ENCODE results near the gene GOLGA3. TPM values are rescaled to one million over a fixed set of nuclear protein-coding genes. Genes with fewer than 3 reads are reported as not detected.

Gene GOLGA3
- total and polyA plus RNA-seq, 2 donors (not counting 1 experiment from before 2014, with no cell fraction given): 32.7 to 66.0 TPM

DNA sequence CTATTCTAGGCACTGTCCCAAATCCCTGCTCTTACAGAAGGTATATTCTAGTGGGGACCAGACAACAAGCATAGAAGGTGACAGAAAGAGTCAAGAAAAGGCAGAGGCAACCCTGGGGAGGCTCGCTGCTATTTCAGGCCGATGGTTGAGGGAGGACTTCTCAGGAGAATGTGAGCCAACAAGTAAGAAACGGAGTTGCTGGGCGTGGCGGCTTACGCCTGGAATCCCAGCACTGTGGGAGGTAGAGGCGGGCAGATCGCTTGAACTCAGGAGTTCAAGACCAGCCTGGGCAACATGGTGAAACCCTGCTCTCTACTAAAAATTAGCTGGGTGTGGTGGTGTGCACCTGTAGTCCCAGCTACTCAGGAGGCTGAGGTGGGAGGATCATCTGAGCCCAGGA lies 4.7 kb upstream of the GOLGA3 start:
- Histone ChIP-seq H3K27me3 (replicated peaks in 1 of 4; ENCODE audit: control extremely low read depth in 1 of 4, control insufficient read depth in 3 of 4, insufficient read depth in 4 of 4, low read length in 3 of 4) (no peaks in the 10 kb centered on the region), H3K9me3 (ENCODE audit: control extremely low read depth in 1 of 3, control insufficient read depth in 2 of 3, insufficient read depth in 1 of 3, low read length in 2 of 3) (no peaks in the 10 kb centered on the region), H3K9ac (ENCODE audit: low read length) (no peak overlapping the region), H3K79me2 (ENCODE audit: control insufficient read depth, insufficient read depth, low read length) (peaks cover 9% of the 10 kb centered on the region), H3K27ac (ENCODE audit: low read length in 2 of 2) (no peak overlapping the region), H3K4me1 (ENCODE audit: control insufficient read depth in 2 of 2, insufficient read depth in 2 of 2, low read length in 2 of 2) (peaks cover 6 to 8% of the 10 kb centered on the region in 2 donors), H4K20me1 (ENCODE audit: control insufficient read depth, insufficient read depth, low read length, poor library complexity, severe bottlenecking) (peaks cover under 1% of the 10 kb centered on the region), H3K4me2 (replicated peaks; ENCODE audit: low read depth, low read length, poor library complexity, severe bottlenecking) (no peak overlapping the region), H2AFZ (ENCODE audit: insufficient read depth, low read depth, low read length, poor library complexity, severe bottlenecking) (no peak overlapping the region), H3K4me3 (ENCODE audit: control extremely low read depth in 1 of 5, extremely low read depth in 1 of 5, insufficient read depth in 1 of 5, low read depth in 2 of 5, low read length in 4 of 5) (no peak overlapping the region), H3K36me3 (replicated peaks in 1 of 2; ENCODE audit: control extremely low read depth in 1 of 2, control insufficient read depth in 1 of 2, extremely low read depth in 1 of 2, insufficient read depth in 2 of 2, low read length in 1 of 2) (no peaks in the 10 kb centered on the region)
- Mint-ChIP-seq H3K4me3 (no peak overlapping the region), H3K4me1 (peaks cover 20% of the 10 kb centered on the region), H3K27me3 (no peaks in the 10 kb centered on the region), H3K9me3 (ENCODE audit: insufficient read depth) (no peaks in the 10 kb centered on the region), H3K27ac (no peak overlapping the region)
- DNase-seq (no peak), ATAC-seq (ENCODE audit: low read depth) (no peak)
- intact Hi-C loops (cut with micrococcal nuclease): no loop called here
- 98% methylated on average over 7 of the region's 8 CpGs for WGBS (ENCODE audit: insufficient coverage)
- ChIA-PET CTCF (interaction anchor here (1.1 kb wide), 1 partner anchor 10 kb away, joined by 3 read pairs; no protein-coding TSS in a partner anchor), POLR2A (no interaction called here)
- TF ChIP-seq, protein P1, sequence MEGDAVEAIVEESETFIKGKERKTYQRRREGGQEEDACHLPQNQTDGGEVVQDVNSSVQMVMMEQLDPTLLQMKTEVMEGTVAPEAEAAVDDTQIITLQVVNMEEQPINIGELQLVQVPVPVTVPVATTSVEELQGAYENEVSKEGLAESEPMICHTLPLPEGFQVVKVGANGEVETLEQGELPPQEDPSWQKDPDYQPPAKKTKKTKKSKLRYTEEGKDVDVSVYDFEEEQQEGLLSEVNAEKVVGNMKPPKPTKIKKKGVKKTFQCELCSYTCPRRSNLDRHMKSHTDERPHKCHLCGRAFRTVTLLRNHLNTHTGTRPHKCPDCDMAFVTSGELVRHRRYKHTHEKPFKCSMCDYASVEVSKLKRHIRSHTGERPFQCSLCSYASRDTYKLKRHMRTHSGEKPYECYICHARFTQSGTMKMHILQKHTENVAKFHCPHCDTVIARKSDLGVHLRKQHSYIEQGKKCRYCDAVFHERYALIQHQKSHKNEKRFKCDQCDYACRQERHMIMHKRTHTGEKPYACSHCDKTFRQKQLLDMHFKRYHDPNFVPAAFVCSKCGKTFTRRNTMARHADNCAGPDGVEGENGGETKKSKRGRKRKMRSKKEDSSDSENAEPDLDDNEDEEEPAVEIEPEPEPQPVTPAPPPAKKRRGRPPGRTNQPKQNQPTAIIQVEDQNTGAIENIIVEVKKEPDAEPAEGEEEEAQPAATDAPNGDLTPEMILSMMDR (IDR thresholded peaks at IDR 0.05): no peak
- no peak for TF ChIP-seq EZH2 (IDR thresholded peaks at IDR 0.05; ENCODE audit: borderline replicate concordance, insufficient read depth, low read depth, low read length, poor library complexity, severe bottlenecking)

DNA sequence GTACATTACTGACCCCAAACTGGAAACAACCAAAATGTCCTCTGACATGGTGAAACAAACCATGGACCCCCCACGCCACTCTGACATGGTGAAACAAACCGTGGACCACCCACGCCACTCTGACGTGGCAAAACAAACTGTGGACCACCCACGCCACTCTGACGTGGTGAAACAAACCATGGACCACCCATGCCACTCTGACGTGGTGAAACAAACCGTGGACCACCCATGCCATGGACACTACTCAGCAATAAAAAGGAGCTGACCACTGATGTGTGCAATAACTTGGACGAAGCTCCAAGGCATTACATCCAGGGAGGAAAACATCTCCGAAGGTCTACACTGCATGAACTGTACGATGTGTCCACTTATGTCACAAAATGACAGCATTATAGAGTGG lies 3.1 kb upstream of the GOLGA3 start:
- Mint-ChIP-seq H3K27ac (no peak overlapping the region), H3K9me3 (ENCODE audit: insufficient read depth) (no peaks in the 10 kb centered on the region), H3K27me3 (no peaks in the 10 kb centered on the region), H3K4me3 (no peak overlapping the region), H3K4me1 (peaks cover 32% of the 10 kb centered on the region)
- Histone ChIP-seq H4K20me1 (ENCODE audit: control insufficient read depth, insufficient read depth, low read length, poor library complexity, severe bottlenecking) (peaks cover 11% of the 10 kb centered on the region), H3K4me1 (ENCODE audit: control insufficient read depth in 2 of 2, insufficient read depth in 2 of 2, low read length in 2 of 2) (peaks cover 21 to 22% of the 10 kb centered on the region in 2 donors), H3K27me3 (replicated peaks in 1 of 4; ENCODE audit: control extremely low read depth in 1 of 4, control insufficient read depth in 3 of 4, insufficient read depth in 4 of 4, low read length in 3 of 4) (no peaks in the 10 kb centered on the region), H3K9ac (ENCODE audit: low read length) (no peak overlapping the region), H3K27ac (ENCODE audit: low read length in 2 of 2) (no peak overlapping the region), H3K36me3 (replicated peaks in 1 of 2; ENCODE audit: control extremely low read depth in 1 of 2, control insufficient read depth in 1 of 2, extremely low read depth in 1 of 2, insufficient read depth in 2 of 2, low read length in 1 of 2) (peaks cover 0 to 7% of the 10 kb centered on the region in 2 experiments), H3K4me2 (replicated peaks; ENCODE audit: low read depth, low read length, poor library complexity, severe bottlenecking) (no peak overlapping the region), H3K4me3 (ENCODE audit: control extremely low read depth in 1 of 5, extremely low read depth in 1 of 5, insufficient read depth in 1 of 5, low read depth in 2 of 5, low read length in 4 of 5) (no peak overlapping the region), H2AFZ (ENCODE audit: insufficient read depth, low read depth, low read length, poor library complexity, severe bottlenecking) (no peak overlapping the region), H3K9me3 (ENCODE audit: control extremely low read depth in 1 of 3, control insufficient read depth in 2 of 3, insufficient read depth in 1 of 3, low read length in 2 of 3) (no peaks in the 10 kb centered on the region), H3K79me2 (ENCODE audit: control insufficient read depth, insufficient read depth, low read length) (peaks cover 25% of the 10 kb centered on the region)
- no peak for DNase-seq
- CTCF ChIA-PET: interaction anchor here (0.5 kb wide), 1 partner anchor 10 kb away, joined by 5 read pairs; no protein-coding TSS in a partner anchor
- WGBS (ENCODE audit: insufficient coverage): 99% methylated on average over 7 of the region's 11 CpGs
- POLR2A ChIA-PET: interaction anchor here (0.6 kb wide), 1 partner anchor 249 kb away, joined by 3 read pairs; no protein-coding TSS in a partner anchor
- TF ChIP-seq, protein P1 (IDR thresholded peaks at IDR 0.05): no peak
- no peak for TF ChIP-seq EZH2 (IDR thresholded peaks at IDR 0.05; ENCODE audit: borderline replicate concordance, insufficient read depth, low read depth, low read length, poor library complexity, severe bottlenecking)
- intact Hi-C loops (cut with micrococcal nuclease): no loop called here
- ATAC-seq (ENCODE audit: low read depth): no peak

All from B cell (primary cell).